SK-N-SH treated with all-trans-retinoic acid at 6 μM for 48 hours (cell line): ENCODE data around the gene KCNT2.

Experiments
- CSDC2 ChIP-seq: fragments of 250-450 bp; sonication (Bioruptor Pico); IDR thresholded peaks from 2 replicates; pipeline ENCODE4 v1.5.0; 2020; ENCODE audit warnings: mild to moderate bottlenecking, moderate library complexity
- ZFP30 ChIP-seq: fragments of 450-650 bp; formaldehyde crosslinking; IDR thresholded peaks from 2 replicates; pipeline ENCODE4 v1.5.0; 2022; ENCODE audit warnings: mild to moderate bottlenecking, moderate library complexity

GRCh38 chr1:196608390-196609369 lies at the start of gene KCNT2:
- no peak for TF ChIP-seq ZFP30 (CRISPR knock-in tag)
- TF ChIP-seq CSDC2 (CRISPR knock-in tag): no peak
